GM12875 (cell line): ENCODE data around the gene ITSN1.

Experiments
- H3K4me3 ChIP-seq: one replicate; pipeline ENCODE4 v1.5.1; 2011; ENCODE audit warnings: low read depth, low read length, control low read depth
- TF ChIP-seq, protein P1 (sequence below): IDR thresholded peaks from 2 replicates; pipeline ENCODE4 v1.5.1; 2011; ENCODE audit warnings: low read depth, mild to moderate bottlenecking, control low read depth, inconsistent platforms, low read length, moderate library complexity, borderline replicate concordance; ENCODE audit not compliant: insufficient read depth

Gene ITSN1

DNA sequence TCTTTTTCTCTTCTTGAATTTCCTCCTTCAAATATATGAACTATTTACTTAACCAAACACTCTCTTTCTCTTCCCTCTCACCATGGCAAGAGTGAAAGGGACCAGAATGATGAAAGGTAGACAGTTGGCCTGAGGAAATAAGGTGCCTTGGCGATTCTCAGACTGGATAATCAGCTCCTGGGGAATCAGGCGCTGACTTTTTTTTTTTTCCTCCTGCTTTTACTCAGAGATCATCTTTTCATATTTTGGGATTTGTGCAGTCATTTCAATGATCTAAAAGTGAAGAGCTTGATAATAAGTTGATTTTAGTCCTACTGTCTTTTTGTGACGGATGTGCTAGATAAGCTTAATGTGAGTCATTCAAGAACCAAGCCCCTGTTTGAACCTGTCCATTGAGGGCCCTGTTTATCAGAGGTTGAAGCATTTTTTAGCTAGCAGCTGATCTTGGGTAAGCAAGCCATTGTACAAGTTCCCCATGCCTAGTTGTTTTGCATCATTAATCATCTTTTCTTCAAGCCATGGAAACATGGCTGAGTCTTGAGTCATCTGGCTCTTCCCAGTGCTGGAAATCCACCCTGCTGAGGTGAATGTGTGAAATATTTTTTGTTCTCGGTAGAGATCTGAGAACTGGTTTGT is 40.8 kb downstream of the ITSN1 start:
- TF ChIP-seq, protein P1, sequence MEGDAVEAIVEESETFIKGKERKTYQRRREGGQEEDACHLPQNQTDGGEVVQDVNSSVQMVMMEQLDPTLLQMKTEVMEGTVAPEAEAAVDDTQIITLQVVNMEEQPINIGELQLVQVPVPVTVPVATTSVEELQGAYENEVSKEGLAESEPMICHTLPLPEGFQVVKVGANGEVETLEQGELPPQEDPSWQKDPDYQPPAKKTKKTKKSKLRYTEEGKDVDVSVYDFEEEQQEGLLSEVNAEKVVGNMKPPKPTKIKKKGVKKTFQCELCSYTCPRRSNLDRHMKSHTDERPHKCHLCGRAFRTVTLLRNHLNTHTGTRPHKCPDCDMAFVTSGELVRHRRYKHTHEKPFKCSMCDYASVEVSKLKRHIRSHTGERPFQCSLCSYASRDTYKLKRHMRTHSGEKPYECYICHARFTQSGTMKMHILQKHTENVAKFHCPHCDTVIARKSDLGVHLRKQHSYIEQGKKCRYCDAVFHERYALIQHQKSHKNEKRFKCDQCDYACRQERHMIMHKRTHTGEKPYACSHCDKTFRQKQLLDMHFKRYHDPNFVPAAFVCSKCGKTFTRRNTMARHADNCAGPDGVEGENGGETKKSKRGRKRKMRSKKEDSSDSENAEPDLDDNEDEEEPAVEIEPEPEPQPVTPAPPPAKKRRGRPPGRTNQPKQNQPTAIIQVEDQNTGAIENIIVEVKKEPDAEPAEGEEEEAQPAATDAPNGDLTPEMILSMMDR, result no peak
- H3K4me3 ChIP-seq, result no peak overlapping the region

- H3K4me3 ChIP-seq, result no peak overlapping the region
- TF ChIP-seq, protein P1, result no peak
Observed at GRCh38 chr21:33684068-33684467, 41.8 kb downstream of the ITSN1 start.

DNA sequence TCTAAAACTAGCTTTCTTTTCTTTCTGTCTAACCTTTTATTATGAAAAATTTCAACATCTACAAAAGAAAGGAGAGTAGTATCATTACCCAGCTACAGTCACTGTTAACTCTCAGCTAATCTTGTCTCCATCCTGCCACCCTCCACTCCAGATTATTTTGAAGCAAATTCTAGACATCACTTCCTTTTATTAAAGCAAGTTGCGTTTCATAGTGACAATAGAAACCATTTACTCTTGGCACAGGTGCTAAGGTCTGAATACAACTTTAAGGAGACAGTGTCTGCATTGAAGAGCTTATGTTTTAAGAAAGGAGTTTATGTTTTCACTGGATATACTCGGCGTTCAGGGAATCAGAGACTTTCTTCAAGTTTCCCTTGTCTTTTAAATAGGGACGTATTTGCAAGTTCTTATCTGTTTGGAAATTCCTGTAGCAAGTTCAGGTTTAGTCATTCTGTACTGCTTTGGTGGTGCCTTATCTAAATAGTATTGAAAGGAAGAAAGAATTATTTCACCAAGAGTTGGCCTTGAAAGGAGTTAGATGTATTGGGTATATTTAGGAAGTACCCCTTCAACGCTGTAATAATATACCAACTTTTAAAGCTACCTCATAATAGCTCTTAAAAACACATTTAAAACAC is 42.7 kb downstream of the ITSN1 start:
- TF ChIP-seq, protein P1, result no peak
- no peak overlapping the region for H3K4me3 ChIP-seq

GRCh38 chr21:33685613-33686197 is 43.4 kb downstream of the ITSN1 start:
- no peak overlapping the region for H3K4me3 ChIP-seq
- TF ChIP-seq, protein P1, result no peak

GRCh38 chr21:33686386-33686785 is 44.1 kb downstream of the ITSN1 start:
- H3K4me3 ChIP-seq, result no peak overlapping the region
- TF ChIP-seq, protein P1, result no peak

DNA sequence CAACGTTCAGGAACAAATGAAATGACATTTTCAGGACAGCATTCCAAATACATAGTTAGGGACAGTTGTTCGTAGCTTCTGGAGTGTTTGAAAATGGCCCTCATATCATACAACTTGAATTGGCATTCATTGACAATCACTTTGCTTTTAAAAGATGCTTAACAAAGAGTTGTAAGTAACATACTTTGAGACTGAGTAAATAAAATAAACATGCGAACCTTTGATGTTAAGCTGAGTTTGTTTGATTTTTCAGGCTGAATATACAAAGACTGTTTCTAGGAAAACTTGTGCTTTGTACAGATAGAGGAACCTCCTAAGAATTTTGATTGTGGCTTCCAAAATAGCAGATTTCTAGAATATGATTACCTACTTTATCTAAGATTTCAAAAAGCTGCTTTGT is 45.3 kb downstream of the ITSN1 start:
- TF ChIP-seq, protein P1, result no peak

DNA sequence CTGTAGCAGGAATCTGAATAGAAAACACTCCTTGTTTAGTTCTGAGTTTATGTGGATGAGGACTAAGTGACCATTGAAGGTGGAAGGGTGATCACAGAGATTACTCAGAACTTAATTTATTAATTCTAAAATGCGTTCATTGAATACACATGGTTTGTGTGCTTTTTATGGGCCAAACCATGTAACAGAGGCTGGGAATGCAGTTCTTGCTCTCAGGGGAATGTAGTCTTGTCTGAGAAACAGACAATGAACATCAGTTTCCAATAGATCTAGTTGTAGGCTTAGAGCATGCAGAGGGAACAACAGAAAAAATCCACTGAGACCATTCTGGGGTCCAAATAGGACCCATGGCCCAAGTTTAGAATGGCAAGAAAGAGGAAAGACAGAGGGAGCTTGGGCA is 46.1 kb downstream of the ITSN1 start:
- TF ChIP-seq, protein P1, result no peak

More for the DNA sequence above, 45.3 kb downstream of the ITSN1 start:
- no peak overlapping the region for H3K4me3 ChIP-seq

More for the DNA sequence above, 46.1 kb downstream of the ITSN1 start:
- no peak overlapping the region for H3K4me3 ChIP-seq
